Activated effector memory CD4-positive, alpha-beta T cell treated with anti-CD3 and anti-CD28 coated beads, Interleukin-2, amount 50 U/mL, for 16 hours (primary cell): ENCODE measurements around the gene SLC22A5.

Source experiments
- DNase-seq: peaks from one replicate; pipeline ENCODE4 v3.0.0-alpha.2; 2020

SLC22A5 gene

GRCh38 chr5:132429463-132430440 lies 60.2 kb downstream of the SLC22A5 start:
- DNase-seq, result peak; percentile 21

- peak; percentile 28 for DNase-seq
These were observed 61.2 kb downstream of the SLC22A5 start for GRCh38 chr5:132430746-132431145.

GRCh38 chr5:132431632-132432031 lies 62.1 kb downstream of the SLC22A5 start:
- peak; percentile 34 for DNase-seq

GRCh38 chr5:132433141-132433540 lies 63.6 kb downstream of the SLC22A5 start:
- peak; percentile 43 for DNase-seq

- peak; percentile 50 for DNase-seq
These were observed 65.1 kb downstream of the SLC22A5 start for GRCh38 chr5:132434416-132435286.

GRCh38 chr5:132435447-132435846 lies 65.9 kb downstream of the SLC22A5 start:
- DNase-seq, result no peak

GRCh38 chr5:132435886-132436285 lies 66.4 kb downstream of the SLC22A5 start:
- peak; percentile 41 for DNase-seq

GRCh38 chr5:132436936-132437335 lies 67.4 kb downstream of the SLC22A5 start:
- peak; percentile 41 for DNase-seq

GRCh38 chr5:132437604-132438266 lies 68.2 kb downstream of the SLC22A5 start:
- peak; percentile 83 for DNase-seq

GRCh38 chr5:132438267-132438645 lies 68.7 kb downstream of the SLC22A5 start:
- peak; percentile 24 for DNase-seq

- peak; percentile 54 for DNase-seq
These were observed 69.4 kb downstream of the SLC22A5 start for GRCh38 chr5:132438917-132439316.

GRCh38 chr5:132439521-132440089 lies 70.1 kb downstream of the SLC22A5 start:
- peak; percentile 51 for DNase-seq

- peak; percentile 55 for DNase-seq
These were observed 74.6 kb downstream of the SLC22A5 start for GRCh38 chr5:132444061-132444460.
